ENCODE measurements around the gene FABP3. TPM values are rescaled to one million over a fixed set of nuclear protein-coding genes. Genes with fewer than 3 reads are reported as not detected.

Gene FABP3
- total and polyA plus RNA-seq, 2 of the 4 experiments (the other 2 are of a cell fraction) = 4.8 to 8.6 TPM

DNA sequence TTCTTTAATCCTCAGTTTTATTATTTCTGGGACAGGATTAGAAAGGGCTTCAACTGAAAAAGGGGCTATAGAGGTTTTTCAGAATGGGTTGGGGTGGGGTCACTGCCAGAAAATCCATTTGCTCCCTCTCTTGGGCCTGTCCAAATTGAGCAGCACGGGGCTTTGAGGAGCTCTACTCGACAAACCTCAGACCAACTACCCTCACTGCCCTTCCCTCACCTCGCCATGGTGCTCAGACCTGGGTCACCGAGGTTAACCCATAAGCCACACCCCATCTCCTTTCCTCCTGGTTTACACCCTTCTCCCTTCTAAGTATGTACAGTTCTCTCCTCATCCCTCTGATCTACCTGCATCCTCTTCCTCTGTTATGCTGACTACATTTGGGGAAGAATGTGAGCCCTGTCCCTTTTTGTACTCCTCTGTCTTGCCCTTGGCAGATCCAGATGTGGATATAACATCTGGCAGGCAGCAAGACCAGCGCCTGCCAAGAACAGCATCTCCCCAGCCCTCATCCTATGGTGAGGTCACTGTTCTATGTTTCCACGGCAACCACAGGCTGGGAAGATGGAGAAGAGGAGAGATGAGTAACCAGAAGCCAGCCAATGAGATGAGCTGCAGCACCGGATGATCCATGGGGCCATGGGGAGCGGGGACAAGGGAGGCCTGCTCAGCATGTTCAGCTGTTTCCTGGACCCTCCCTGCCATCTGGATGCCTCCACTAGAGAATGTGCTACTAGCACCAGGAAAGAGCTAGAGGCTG is 3.7 kb upstream of the FABP3 start (continued):
- TF ChIP-seq, protein P1, sequence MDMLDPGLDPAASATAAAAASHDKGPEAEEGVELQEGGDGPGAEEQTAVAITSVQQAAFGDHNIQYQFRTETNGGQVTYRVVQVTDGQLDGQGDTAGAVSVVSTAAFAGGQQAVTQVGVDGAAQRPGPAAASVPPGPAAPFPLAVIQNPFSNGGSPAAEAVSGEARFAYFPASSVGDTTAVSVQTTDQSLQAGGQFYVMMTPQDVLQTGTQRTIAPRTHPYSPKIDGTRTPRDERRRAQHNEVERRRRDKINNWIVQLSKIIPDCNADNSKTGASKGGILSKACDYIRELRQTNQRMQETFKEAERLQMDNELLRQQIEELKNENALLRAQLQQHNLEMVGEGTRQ (IDR thresholded peaks at IDR 0.05; ENCODE audit: low read depth, low read length) = 0 out of 2 replicates have a peak, but pooled peaks have one; percentile 15
- no peak for TF ChIP-seq POLR2A (IDR thresholded peaks at IDR 0.05; ENCODE audit: low read depth, low read length)
- TF ChIP-seq FOS (IDR thresholded peaks at IDR 0.05; ENCODE audit: low read depth, low read length) = peak; percentile 33; the same call in 1 of the 2 replicates

DNA sequence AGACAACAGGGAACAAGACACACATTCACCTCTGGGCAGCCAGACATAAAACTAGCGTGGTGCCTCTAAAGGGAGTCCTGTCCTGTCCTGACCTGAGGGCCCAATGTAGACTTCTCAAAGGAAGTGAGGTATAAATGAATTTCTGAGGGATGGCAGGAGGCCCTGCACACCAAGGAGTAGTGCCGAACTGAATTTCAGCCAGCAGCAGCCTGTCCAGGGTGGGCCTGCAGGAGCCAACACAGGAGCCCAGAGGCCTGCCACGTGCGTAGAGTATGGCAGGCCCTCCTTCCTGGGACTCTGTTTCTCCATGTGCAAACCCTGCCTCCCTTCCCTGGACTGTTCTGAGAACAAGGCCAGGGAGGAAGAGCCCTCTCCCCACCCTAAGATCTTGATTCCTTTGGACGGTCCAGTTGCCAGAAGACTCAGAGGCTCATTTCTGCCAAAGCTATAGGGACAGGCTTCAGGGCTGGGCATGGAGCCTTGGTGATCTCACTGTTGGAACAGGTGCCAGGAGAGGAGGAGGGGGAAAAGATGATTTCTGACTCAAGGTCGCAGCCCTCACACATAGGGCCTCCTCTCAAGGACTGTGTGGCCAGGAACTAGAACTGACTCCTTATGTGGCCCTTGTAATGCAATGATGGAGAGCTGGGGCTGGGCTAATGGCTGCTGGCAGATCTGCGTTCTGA is 1.8 kb upstream of the FABP3 start:
- Histone ChIP-seq H2BK20ac (ENCODE audit: low read depth, low read length) (no peak overlapping the region), H3K9me1 (ENCODE audit: insufficient read depth, low read length) (peaks cover 7% of the 10 kb centered on the region), H2AK5ac (ENCODE audit: low read depth, low read length) (no peak overlapping the region; the same call in 1 of the 2 replicates), H4K5ac (ENCODE audit: low read depth, low read length) (no peak overlapping the region), H2AK9ac (replicated peaks; ENCODE audit: low read depth, low read length, poor library complexity) (peak overlapping the region; percentile 60), H3K4me1 (ENCODE audit: control insufficient read depth, insufficient read depth, low read length) (peaks cover 7% of the 10 kb centered on the region), H3K14ac (replicated peaks; ENCODE audit: low read depth, low read length) (no peak overlapping the region), H3K4me3 (ENCODE audit: insufficient read depth, low read depth, low read length) (no peak overlapping the region), H2BK15ac (ENCODE audit: low read depth, low read length) (no peak overlapping the region), H3K4me2 (ENCODE audit: low read depth, low read length) (no peak overlapping the region), H3K9me3 (ENCODE audit: control insufficient read depth, insufficient read depth, low read length) (no peaks in the 10 kb centered on the region), H3K23ac (ENCODE audit: low read depth, low read length) (no peak overlapping the region), H3K4ac (ENCODE audit: low read depth, low read length) (no peak overlapping the region), H3K56ac (ENCODE audit: extremely low read depth, insufficient read depth, low read length) (no peak overlapping the region), H4K8ac (ENCODE audit: low read depth in 2 of 2, low read length in 2 of 2) (no peak overlapping the region), H3K18ac (ENCODE audit: low read depth, low read length) (no peak overlapping the region), H3K27ac (ENCODE audit: insufficient read depth, low read length) (no peak overlapping the region), H3K36me3 (ENCODE audit: control insufficient read depth, insufficient read depth, low read length) (no peaks in the 10 kb centered on the region), H2BK5ac (ENCODE audit: low read depth, low read length, poor library complexity, severe bottlenecking) (no peak overlapping the region), H4K20me1 (ENCODE audit: insufficient read depth, low read length) (no peaks in the 10 kb centered on the region), H3K27me3 (ENCODE audit: control insufficient read depth, insufficient read depth, low read length) (no peaks in the 10 kb centered on the region), H3K9ac (ENCODE audit: low read depth, low read length) (no peak overlapping the region), H4K91ac (ENCODE audit: insufficient read depth, low read depth, low read length) (no peak overlapping the region), H3K79me1 (ENCODE audit: low read depth in 1 of 2, low read length in 2 of 2) (no peaks in the 10 kb centered on the region), H2BK120ac (ENCODE audit: low read depth, low read length) (no peak overlapping the region), H2AFZ (replicated peaks; ENCODE audit: low read length, poor library complexity) (no peak overlapping the region)
- TF ChIP-seq RCOR1 (IDR thresholded peaks at IDR 0.05; ENCODE audit: insufficient replicate concordance, low read length) = no peak
- TF ChIP-seq, protein P2, sequence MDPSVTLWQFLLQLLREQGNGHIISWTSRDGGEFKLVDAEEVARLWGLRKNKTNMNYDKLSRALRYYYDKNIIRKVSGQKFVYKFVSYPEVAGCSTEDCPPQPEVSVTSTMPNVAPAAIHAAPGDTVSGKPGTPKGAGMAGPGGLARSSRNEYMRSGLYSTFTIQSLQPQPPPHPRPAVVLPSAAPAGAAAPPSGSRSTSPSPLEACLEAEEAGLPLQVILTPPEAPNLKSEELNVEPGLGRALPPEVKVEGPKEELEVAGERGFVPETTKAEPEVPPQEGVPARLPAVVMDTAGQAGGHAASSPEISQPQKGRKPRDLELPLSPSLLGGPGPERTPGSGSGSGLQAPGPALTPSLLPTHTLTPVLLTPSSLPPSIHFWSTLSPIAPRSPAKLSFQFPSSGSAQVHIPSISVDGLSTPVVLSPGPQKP (IDR thresholded peaks at IDR 0.05; ENCODE audit: borderline replicate concordance, low read depth, low read length) = no peak
- ChIA-PET CTCF (no interaction called here), POLR2A (ENCODE audit: unreplicated experiment) (interaction anchor here (0.6 kb wide), 1 partner anchor 162 kb away, joined by 4 read pairs; no protein-coding TSS in a partner anchor)
- 60% methylated on average over 1 of the region's 7 CpGs; no CpG with 5 or more reads in 1 of the 2 experiments for WGBS, 2 experiments (ENCODE audit: extremely low coverage in 2 of 2, insufficient read length in 1 of 2)
- no peak for ATAC-seq (ENCODE audit: low read depth)
- peak; percentile 67 for DNase-seq
- in situ Hi-C loops (cut with MboI; ENCODE audit: low sequenced_read_pairs) (no loop called here), intact Hi-C loops (cut with micrococcal nuclease) (no loop called here), dilution Hi-C loops (cut with HindIII; ENCODE audit: low sequenced_read_pairs, unreplicated experiment) (no loop called here)
- BruUV-seq (replicated peaks) = no TSS peak

Data from IMR-90 (cell line).